HG03571 (cell line): Measurements from ENCODE around the gene SCIN.
A peak's percentile ranks its signal among the peaks of the same experiment; 100 is the strongest.
"Not testable (repeated sequence)": the region's sequence is repeated elsewhere in the genome, so short reads cannot be mapped to it uniquely, and the experiment has no call there.

Experiments used
- ATAC-seq: cut with Tn5 transposase; IDR thresholded peaks from one replicate; pipeline ENCODE4 v1.9.1; 2021; ENCODE audit not compliant: unreplicated experiment

The SCIN gene

GRCh38 chr7:12646139-12646538, 75.6 kb downstream of the SCIN start:
- no peak for ATAC-seq

GRCh38 chr7:12647364-12648219, 77.1 kb downstream of the SCIN start:
- ATAC-seq: no peak

- no peak for ATAC-seq
These were observed 78.3 kb downstream of the SCIN start for GRCh38 chr7:12648704-12649261.

GRCh38 chr7:12649348-12649747, 78.8 kb downstream of the SCIN start:
- ATAC-seq: no peak

GRCh38 chr7:12650080-12650479, 79.6 kb downstream of the SCIN start:
- no peak for ATAC-seq

GRCh38 chr7:12653110-12653509, 82.6 kb downstream of the SCIN start:
- no peak for ATAC-seq

GRCh38 chr7:12653518-12653917, 83.0 kb downstream of the SCIN start:
- no peak for ATAC-seq

GRCh38 chr7:12655161-12655560, 84.6 kb downstream of the SCIN start:
- ATAC-seq: no peak

- ATAC-seq: not testable (repeated sequence)
These were observed 89.9 kb downstream of the SCIN start for GRCh38 chr7:12660423-12660822.

- not testable (repeated sequence) for ATAC-seq
These were observed 90.5 kb downstream of the SCIN start for GRCh38 chr7:12660986-12661385.

- no peak for ATAC-seq
These were observed 91.1 kb downstream of the SCIN start for GRCh38 chr7:12661581-12661980.

- no peak for ATAC-seq
These were observed 99.6 kb downstream of the SCIN start for GRCh38 chr7:12670000-12670729.

- ATAC-seq: no peak
These were observed 100.4 kb downstream of the SCIN start for GRCh38 chr7:12670743-12671520.

GRCh38 chr7:12673436-12673835, 102.9 kb downstream of the SCIN start:
- ATAC-seq: not testable (repeated sequence)

- ATAC-seq: no peak
These were observed 103.5 kb downstream of the SCIN start for GRCh38 chr7:12674053-12674452.

GRCh38 chr7:12674861-12675260, 104.3 kb downstream of the SCIN start:
- ATAC-seq: no peak

- no peak for ATAC-seq
These were observed 113.4 kb downstream of the SCIN start for GRCh38 chr7:12683678-12684585.

GRCh38 chr7:12684733-12685132, 114.2 kb downstream of the SCIN start:
- no peak for ATAC-seq

GRCh38 chr7:12685550-12685949, 115.0 kb downstream of the SCIN start:
- ATAC-seq: no peak

GRCh38 chr7:12686234-12686890, 115.8 kb downstream of the SCIN start:
- ATAC-seq: peak; percentile 82
